Upper lobe of left lung (tissue), 6 donors: ENCODE measurements around the gene ACP2. TPM values are rescaled to one million over a fixed set of nuclear protein-coding genes. Genes with fewer than 3 reads are reported as not detected.

ENCODE experiments used
- ATAC-seq, 2 donors: fragments of 200-7000 bp; cut with Tn5 transposase; one replicate each; pipeline ENCODE4 v1.9.1; 2022; ENCODE audit warnings: mild to moderate bottlenecking in 2 of 2, moderate library complexity in 2 of 2; ENCODE audit not compliant: low FRiP score in 2 of 2
- DNase-seq, 2 donors: peaks; one replicate each; pipeline ENCODE4 v3.0.0-alpha.2; 2019 to 2020
- H3K27ac ChIP-seq, 4 donors: fragments of 200-600 bp; sonication (generic); one replicate each; pipeline ENCODE4 v1.5.1; 2016 to 2019
- H3K27me3 ChIP-seq, 4 donors: fragments of 200-600 bp; sonication (generic); one replicate each; pipeline ENCODE4 v1.5.1; 2017 to 2019
- H3K36me3 ChIP-seq, 4 donors: fragments of 200-600 bp; sonication (generic); one replicate each; pipeline ENCODE4 v1.5.1; 2016 to 2019
- H3K4me1 ChIP-seq, 4 donors: fragments of 200-600 bp; sonication (generic); one replicate each; pipeline ENCODE4 v1.5.1; 2018 to 2019
- H3K4me3 ChIP-seq, 4 donors: fragments of 200-600 bp; sonication (generic); one replicate each; pipeline ENCODE4 v1.5.1; 2017 to 2019; ENCODE audit warnings: mild to moderate bottlenecking in 2 of 4, moderate library complexity in 1 of 4
- H3K9me3 ChIP-seq, 4 donors: fragments of 200-600 bp; sonication (generic); one replicate each; pipeline ENCODE4 v1.5.1; 2018 to 2019
- EP300 ChIP-seq, 4 donors: sonication (generic); formaldehyde crosslinking; IDR thresholded peaks; one replicate each; pipeline ENCODE4 v1.5.1; 2017; ENCODE audit warnings: antibody characterized with exemption in 4 of 4, control low read depth in 2 of 4
- POLR2A ChIP-seq, 4 donors: fragments of 450-650 bp; IDR thresholded peaks; one replicate each; pipeline ENCODE4 v1.5.1; 2016 to 2017; ENCODE audit warnings: antibody characterized with exemption in 4 of 4, mild to moderate bottlenecking in 2 of 4
- POLR2AphosphoS5 ChIP-seq, 2 donors: sonication (generic); formaldehyde crosslinking; IDR thresholded peaks; one replicate each; pipeline ENCODE4 v1.5.1; 2017; ENCODE audit warnings: antibody characterized with exemption in 2 of 2
- WGBS, 2 donors: methylation state at CpG; one replicate each; pipeline ENCODE4 v1.1.5; 2017 to 2018; 5-methylcytosine and 5-hydroxymethylcytosine counted together
- total RNA-seq, 6 donors: library from RNA; depleted of rRNA in 4 of 6; stranded (reverse); fragments of >200 nt in 4 of 6; gene quantifications; one replicate each; pipeline versions ENCODE4 v1.1.0 to v1.2.1, GENCODE V29; 2016 to 2021
- TF ChIP-seq, protein P1 (sequence below), 6 experiments: fragments of 450-650 bp in 4 of 6; fragments of 200-600 bp in 2 of 6; sonication (generic) in 2 of 6; IDR thresholded peaks; one replicate each; pipeline ENCODE4 v1.5.1; 2016 to 2019; ENCODE audit warnings: antibody characterized with exemption in 6 of 6
- donor health status: DM: no; HTN: no; CAD: no; lungs with moderate emphysema.
- donor health status: DM: no; HTN: yes; CAD: no; lungs with severe emphysema.

Gene ACP2
- total RNA-seq, 6 donors from 2014 or later: 37.0 to 78.6 (median 46.5) TPM

GRCh38 chr11:47257177-47257516 is 8.5 kb upstream of the ACP2 start:
- 45 to 56% methylated on average over 2 of the region's 2 CpGs for WGBS, 2 donors

DNA sequence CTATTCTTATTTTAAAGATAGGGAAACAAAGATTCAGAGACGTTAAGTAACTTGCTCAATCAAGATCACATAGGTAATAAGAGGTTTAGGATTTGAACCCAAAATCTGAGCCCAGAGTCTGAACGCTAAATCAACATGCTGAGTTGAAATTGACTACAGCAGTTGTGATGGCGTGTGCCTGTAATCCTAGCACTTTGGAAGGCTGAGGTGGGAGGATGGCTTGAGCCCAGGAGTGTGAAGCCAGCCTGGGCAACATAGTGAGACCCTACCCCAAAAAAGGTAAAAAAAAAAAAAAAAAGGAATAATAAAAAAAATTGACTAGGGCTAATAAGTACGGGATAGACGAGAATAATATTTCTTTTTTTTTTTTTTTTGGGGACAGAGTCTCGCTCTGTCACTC is 7.8 kb upstream of the ACP2 start:
- no peak for TF ChIP-seq POLR2AphosphoS5 (IDR thresholded peaks at IDR 0.05)
- TF ChIP-seq EP300 (IDR thresholded peaks at IDR 0.05): no peak
- TF ChIP-seq, protein P1, sequence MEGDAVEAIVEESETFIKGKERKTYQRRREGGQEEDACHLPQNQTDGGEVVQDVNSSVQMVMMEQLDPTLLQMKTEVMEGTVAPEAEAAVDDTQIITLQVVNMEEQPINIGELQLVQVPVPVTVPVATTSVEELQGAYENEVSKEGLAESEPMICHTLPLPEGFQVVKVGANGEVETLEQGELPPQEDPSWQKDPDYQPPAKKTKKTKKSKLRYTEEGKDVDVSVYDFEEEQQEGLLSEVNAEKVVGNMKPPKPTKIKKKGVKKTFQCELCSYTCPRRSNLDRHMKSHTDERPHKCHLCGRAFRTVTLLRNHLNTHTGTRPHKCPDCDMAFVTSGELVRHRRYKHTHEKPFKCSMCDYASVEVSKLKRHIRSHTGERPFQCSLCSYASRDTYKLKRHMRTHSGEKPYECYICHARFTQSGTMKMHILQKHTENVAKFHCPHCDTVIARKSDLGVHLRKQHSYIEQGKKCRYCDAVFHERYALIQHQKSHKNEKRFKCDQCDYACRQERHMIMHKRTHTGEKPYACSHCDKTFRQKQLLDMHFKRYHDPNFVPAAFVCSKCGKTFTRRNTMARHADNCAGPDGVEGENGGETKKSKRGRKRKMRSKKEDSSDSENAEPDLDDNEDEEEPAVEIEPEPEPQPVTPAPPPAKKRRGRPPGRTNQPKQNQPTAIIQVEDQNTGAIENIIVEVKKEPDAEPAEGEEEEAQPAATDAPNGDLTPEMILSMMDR (IDR thresholded peaks at IDR 0.05): no peak
- no peak for TF ChIP-seq POLR2A (IDR thresholded peaks at IDR 0.05)
- no peaks in the 10 kb centered on the region for H3K9me3 ChIP-seq
- 81 to 88% methylated on average over 6 of the region's 6 CpGs for WGBS, 2 donors
- no peak overlapping the region for H3K4me3 ChIP-seq
- ATAC-seq (no peak), DNase-seq (no peak)
- H3K27me3 ChIP-seq: no peaks in the 10 kb centered on the region
- H3K36me3 ChIP-seq: peaks cover 0 to 4% (median 1%) of the 10 kb centered on the region in 4 donors
- H3K4me1 ChIP-seq: peaks cover 45 to 63% (median 50%) of the 10 kb centered on the region in 4 donors
- peak overlapping the region in 3 of 4 donors; percentile 77 to 78 (median 78) for H3K27ac ChIP-seq

More at GRCh38 chr11:47257177-47257516, 8.5 kb upstream of the ACP2 start:
- Histone ChIP-seq H3K9me3 (no peaks in the 10 kb centered on the region), H3K4me1 (peaks cover 45 to 63% (median 50%) of the 10 kb centered on the region in 4 donors), H3K27ac (peak overlapping the region; percentile 78 to 86 (median 80)), H3K4me3 (peak overlapping the region in 3 of 4 donors; percentile 31 to 52 (median 51)), H3K36me3 (peaks cover 0 to 8% (median 4%) of the 10 kb centered on the region in 4 donors), H3K27me3 (no peaks in the 10 kb centered on the region)
- peak in 1 of 2 donors; percentile 2 for ATAC-seq
- no peak for DNase-seq
- TF ChIP-seq POLR2AphosphoS5 (IDR thresholded peaks at IDR 0.05): no peak
- TF ChIP-seq, protein P1 (IDR thresholded peaks at IDR 0.05): no peak
- TF ChIP-seq EP300 (IDR thresholded peaks at IDR 0.05): no peak
- no peak for TF ChIP-seq POLR2A (IDR thresholded peaks at IDR 0.05)

DNA sequence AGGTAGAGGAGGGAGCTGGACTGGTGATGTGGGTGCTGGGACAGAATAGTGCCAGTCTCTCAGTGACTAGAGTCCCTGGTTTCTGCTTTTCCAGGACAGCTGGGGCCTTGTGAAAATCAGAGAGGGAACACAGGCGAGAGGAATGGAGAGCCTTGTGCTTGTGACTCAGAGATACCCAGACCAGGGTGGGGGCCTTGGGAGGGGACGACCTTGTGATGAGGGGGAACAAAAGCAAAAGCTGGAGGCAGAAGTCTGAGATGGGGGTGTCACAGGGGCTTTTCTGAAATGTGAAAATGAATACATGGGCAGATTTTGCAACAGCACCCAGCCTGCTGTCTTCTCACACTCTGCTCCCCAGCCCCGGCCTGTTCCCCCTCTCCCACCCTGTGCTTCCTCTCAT is 5.8 kb upstream of the ACP2 start:
- Histone ChIP-seq H3K4me3 (no peak overlapping the region), H3K9me3 (no peaks in the 10 kb centered on the region), H3K36me3 (no peaks in the 10 kb centered on the region), H3K4me1 (peaks cover 47 to 62% (median 49%) of the 10 kb centered on the region in 4 donors), H3K27me3 (no peaks in the 10 kb centered on the region), H3K27ac (peak overlapping the region; percentile 72 to 83 (median 78))
- DNase-seq (peak in 1 of 2 donors; percentile 59), ATAC-seq (peak in 1 of 2 donors; percentile 55)
- TF ChIP-seq POLR2AphosphoS5 (IDR thresholded peaks at IDR 0.05): no peak
- TF ChIP-seq EP300 (IDR thresholded peaks at IDR 0.05): no peak
- TF ChIP-seq POLR2A (IDR thresholded peaks at IDR 0.05): peak in 1 of 4 donors; percentile 64
- TF ChIP-seq, protein P1 (IDR thresholded peaks at IDR 0.05): no peak
- WGBS, 2 donors: 37 to 45% methylated on average over 3 of the region's 3 CpGs

GRCh38 chr11:47253660-47254059 is 5.0 kb upstream of the ACP2 start:
- H3K27me3 ChIP-seq: no peaks in the 10 kb centered on the region
- TF ChIP-seq POLR2A (IDR thresholded peaks at IDR 0.05) (no peak), POLR2AphosphoS5 (IDR thresholded peaks at IDR 0.05) (no peak), EP300 (IDR thresholded peaks at IDR 0.05) (no peak)
- TF ChIP-seq, protein P1 (IDR thresholded peaks at IDR 0.05): no peak
- 80 to 93% methylated on average over 1 to 2 of the region's 2 CpGs for WGBS, 2 donors
- peak overlapping the region; percentile 72 to 83 (median 78) for H3K27ac ChIP-seq
- H3K4me3 ChIP-seq: no peak overlapping the region
- DNase-seq (no peak), ATAC-seq (no peak)
- no peaks in the 10 kb centered on the region for H3K36me3 ChIP-seq
- peaks cover 42 to 57% (median 46%) of the 10 kb centered on the region in 4 donors for H3K4me1 ChIP-seq
- H3K9me3 ChIP-seq: no peaks in the 10 kb centered on the region

- no peaks in the 10 kb centered on the region for H3K27me3 ChIP-seq
- H3K27ac ChIP-seq: no peak overlapping the region
- 90% methylated on average over 3 of the region's 3 CpGs for WGBS, 2 donors
- no peaks in the 10 kb centered on the region for H3K9me3 ChIP-seq
- no peak overlapping the region for H3K4me3 ChIP-seq
- H3K36me3 ChIP-seq: no peaks in the 10 kb centered on the region
- no peak for DNase-seq
- TF ChIP-seq POLR2A (IDR thresholded peaks at IDR 0.05): no peak
- TF ChIP-seq, protein P1 (IDR thresholded peaks at IDR 0.05): no peak
- TF ChIP-seq POLR2AphosphoS5 (IDR thresholded peaks at IDR 0.05): no peak
- TF ChIP-seq EP300 (IDR thresholded peaks at IDR 0.05): no peak
- H3K4me1 ChIP-seq: peaks cover 39 to 51% (median 43%) of the 10 kb centered on the region in 4 donors
- ATAC-seq: no peak
These were observed 3.1 kb upstream of the ACP2 start for GRCh38 chr11:47251751-47252150.
